Activated CD4-positive, alpha-beta memory T cell treated with anti-CD3 and anti-CD28 coated beads, Interleukin-2, amount 10 ng/mL, durations not matched to agents 7 days and 5 days (primary cell): ENCODE results near the gene TMEM171. TPM values are rescaled to one million over a fixed set of nuclear protein-coding genes. Genes with fewer than 3 reads are reported as not detected.

ENCODE experiments used
- CTCF ChIA-PET: fragments of 350-600 bp; sonication (Branson Sonifier 250); formaldehyde crosslinking; loops from one replicate; lab custom pipeline; 2021; ENCODE audit warnings: antibody characterized with exemption, inconsistent platforms; lab: Charles Lee
- POLR2A ChIA-PET: fragments of 350-600 bp; sonication (Branson Sonifier 250); formaldehyde crosslinking; loops from one replicate; lab custom pipeline; 2021; ENCODE audit warnings: antibody characterized with exemption; lab: Charles Lee
- DNase-seq: peaks from one replicate; pipeline ENCODE4 v3.0.0-alpha.2; 2020
- H3K27ac Mint-ChIP-seq: one replicate; pipeline ENCODE4 v1.8.0; 2021; ENCODE audit warnings: mild to moderate bottlenecking, mixed read lengths
- H3K27me3 Mint-ChIP-seq: one replicate; pipeline ENCODE4 v1.8.0; 2021; ENCODE audit warnings: mixed read lengths
- H3K36me3 Mint-ChIP-seq: one replicate; pipeline ENCODE4 v1.8.0; 2021; ENCODE audit warnings: low read depth, mixed read lengths
- H3K4me1 Mint-ChIP-seq: one replicate; pipeline ENCODE4 v1.8.0; 2021; ENCODE audit warnings: mixed read lengths
- H3K4me3 Mint-ChIP-seq: one replicate; pipeline ENCODE4 v1.8.0; 2021; ENCODE audit warnings: mild to moderate bottlenecking, mixed read lengths
- H3K9me3 Mint-ChIP-seq: one replicate; pipeline ENCODE4 v1.8.0; 2021; ENCODE audit warnings: mixed read lengths
- total RNA-seq, 2 experiments: library from RNA; stranded (reverse); gene quantifications; one replicate each; pipeline ENCODE4 v1.2.3, GENCODE V29; 2021

The TMEM171 gene
- total RNA-seq, 2 experiments from 2014 or later: not detected

DNA sequence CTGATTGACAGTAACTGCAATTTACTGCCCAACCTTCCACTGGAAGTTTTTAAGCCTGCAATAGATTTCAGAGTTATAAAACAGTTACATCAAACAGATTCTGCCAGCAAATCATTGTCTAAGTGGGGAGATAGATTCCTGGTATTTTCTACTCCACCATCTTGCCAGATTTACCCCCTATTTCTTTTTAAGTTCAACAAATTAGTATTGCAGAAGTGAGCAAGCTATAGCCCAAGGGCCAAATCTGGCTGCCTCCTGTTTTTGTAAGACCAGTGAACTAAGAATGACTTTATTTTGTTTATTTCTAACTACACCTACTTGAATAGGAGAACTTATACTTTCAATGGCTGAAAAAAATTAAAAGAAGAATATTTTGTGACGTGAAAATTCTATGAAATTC is 8.8 kb upstream of the TMEM171 start:
- DNase-seq: no peak
- Mint-ChIP-seq H3K27ac (no peak overlapping the region), H3K4me3 (no peak overlapping the region), H3K36me3 (no peaks in the 10 kb centered on the region), H3K4me1 (no peaks in the 10 kb centered on the region), H3K27me3 (peaks cover 54% of the 10 kb centered on the region), H3K9me3 (no peaks in the 10 kb centered on the region)
- CTCF ChIA-PET: interaction anchor here (0.7 kb wide), 1 partner anchor 90 kb away, joined by 3 read pairs; no protein-coding TSS in a partner anchor
- POLR2A ChIA-PET: no interaction called here

GRCh38 chr5:73112359-73112758 is 8.0 kb upstream of the TMEM171 start:
- POLR2A ChIA-PET: no interaction called here
- H3K27me3 Mint-ChIP-seq: peaks cover 58% of the 10 kb centered on the region
- CTCF ChIA-PET: no interaction called here
- H3K4me1 Mint-ChIP-seq: no peaks in the 10 kb centered on the region
- DNase-seq: no peak
- no peaks in the 10 kb centered on the region for H3K36me3 Mint-ChIP-seq
- no peak overlapping the region for H3K4me3 Mint-ChIP-seq
- no peak overlapping the region for H3K27ac Mint-ChIP-seq
- H3K9me3 Mint-ChIP-seq: no peaks in the 10 kb centered on the region

- Mint-ChIP-seq H3K4me3 (no peak overlapping the region), H3K36me3 (no peaks in the 10 kb centered on the region), H3K4me1 (no peaks in the 10 kb centered on the region), H3K27ac (no peak overlapping the region), H3K27me3 (peaks cover 62% of the 10 kb centered on the region), H3K9me3 (no peaks in the 10 kb centered on the region)
- ChIA-PET CTCF (no interaction called here), POLR2A (no interaction called here)
- DNase-seq: no peak
These were observed 6.2 kb upstream of the TMEM171 start for GRCh38 chr5:73114044-73114688.

DNA sequence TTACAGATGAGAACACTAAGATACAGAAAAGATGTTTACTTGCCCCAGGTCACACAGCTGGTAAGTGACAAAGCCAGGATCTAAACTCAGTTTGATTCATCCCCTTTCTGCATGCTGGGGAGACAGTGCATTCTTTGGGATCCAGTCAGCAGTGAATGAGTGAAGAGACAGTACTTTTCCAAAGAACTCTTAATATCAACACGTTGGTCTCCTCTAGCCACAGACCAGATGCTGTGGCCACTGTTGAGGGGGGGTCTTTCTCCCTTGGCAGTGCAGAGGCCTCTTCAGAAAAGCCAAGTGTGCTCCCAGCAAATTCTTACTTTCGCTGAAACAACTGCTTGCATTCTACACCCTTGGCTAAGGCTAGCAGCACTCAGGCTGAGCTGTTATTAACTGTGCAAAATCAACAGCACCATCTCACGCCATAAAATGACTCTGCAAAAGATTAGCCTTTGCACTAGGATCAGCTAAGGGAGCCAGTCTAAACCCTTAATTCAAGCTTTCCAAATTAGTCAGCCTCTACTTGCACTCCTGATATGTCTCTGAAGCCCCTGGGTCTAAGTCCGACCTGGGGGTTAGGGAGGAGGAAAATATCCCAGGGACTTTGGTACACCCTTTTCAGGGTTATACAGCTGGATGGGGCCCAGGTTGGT is 4.8 kb upstream of the TMEM171 start:
- peaks cover 61% of the 10 kb centered on the region for H3K27me3 Mint-ChIP-seq
- no peak for DNase-seq
- H3K4me1 Mint-ChIP-seq: peaks cover 4% of the 10 kb centered on the region
- CTCF ChIA-PET: no interaction called here
- peaks cover 3% of the 10 kb centered on the region for H3K36me3 Mint-ChIP-seq
- POLR2A ChIA-PET: no interaction called here
- H3K27ac Mint-ChIP-seq: no peak overlapping the region
- no peaks in the 10 kb centered on the region for H3K9me3 Mint-ChIP-seq
- H3K4me3 Mint-ChIP-seq: no peak overlapping the region

DNA sequence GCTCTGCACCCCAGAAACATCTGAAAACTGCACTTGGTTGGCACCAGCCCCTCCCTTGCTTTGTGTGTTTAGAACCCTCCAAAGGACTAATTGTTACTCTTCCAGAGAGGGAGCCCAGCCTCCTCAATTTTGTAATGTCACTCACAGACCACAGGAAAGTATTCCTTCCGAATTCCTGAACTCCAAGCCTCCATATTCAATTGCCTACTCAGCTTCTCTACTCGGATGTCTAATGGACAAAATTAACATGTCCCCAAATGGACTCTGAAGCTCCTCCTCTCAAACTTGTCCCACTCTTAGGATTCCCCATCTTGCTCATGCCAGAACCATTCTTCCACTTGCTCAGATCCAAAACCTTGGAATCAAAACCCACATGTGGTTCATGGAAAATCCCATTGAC is 3.9 kb upstream of the TMEM171 start:
- no peak overlapping the region for H3K4me3 Mint-ChIP-seq
- POLR2A ChIA-PET: no interaction called here
- H3K9me3 Mint-ChIP-seq: no peaks in the 10 kb centered on the region
- H3K27me3 Mint-ChIP-seq: peaks cover 70% of the 10 kb centered on the region
- no peak for DNase-seq
- CTCF ChIA-PET: no interaction called here
- peaks cover 3% of the 10 kb centered on the region for H3K36me3 Mint-ChIP-seq
- H3K4me1 Mint-ChIP-seq: peaks cover 8% of the 10 kb centered on the region
- H3K27ac Mint-ChIP-seq: no peak overlapping the region

DNA sequence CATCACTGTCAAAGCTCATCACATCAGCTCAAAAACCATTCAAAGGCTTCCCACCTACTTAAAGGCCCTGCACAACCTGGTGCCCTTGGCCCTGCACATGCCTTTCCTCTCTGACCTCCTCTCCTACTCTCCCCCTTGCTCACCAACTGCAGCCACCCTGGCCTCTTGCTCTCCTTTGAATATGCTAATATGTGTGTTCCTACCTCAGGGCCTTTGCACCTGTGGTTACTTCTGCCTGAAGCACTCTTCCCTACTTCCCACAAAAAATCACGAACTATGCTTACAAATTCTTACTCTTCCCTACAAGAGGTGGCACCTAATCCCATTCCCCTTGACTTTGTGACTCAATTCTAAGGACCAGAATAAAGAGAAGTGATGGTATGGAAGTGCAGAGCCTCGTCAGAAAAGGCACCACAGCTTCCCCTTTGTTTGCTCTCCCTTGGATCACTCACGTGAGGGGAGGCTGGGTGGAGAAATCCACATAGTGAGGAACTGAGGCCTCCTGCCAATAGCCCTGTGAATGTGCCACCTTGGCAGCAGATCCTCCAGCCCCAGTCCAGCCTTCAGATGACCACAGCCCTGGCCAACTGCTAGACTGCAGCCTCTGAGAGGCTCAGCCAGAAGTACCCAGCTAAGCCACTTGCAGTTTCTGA is 3.2 kb upstream of the TMEM171 start:
- peaks cover 10% of the 10 kb centered on the region for H3K4me1 Mint-ChIP-seq
- no peak for DNase-seq
- peaks cover 3% of the 10 kb centered on the region for H3K36me3 Mint-ChIP-seq
- CTCF ChIA-PET: no interaction called here
- H3K9me3 Mint-ChIP-seq: no peaks in the 10 kb centered on the region
- H3K4me3 Mint-ChIP-seq: no peak overlapping the region
- peaks cover 73% of the 10 kb centered on the region for H3K27me3 Mint-ChIP-seq
- POLR2A ChIA-PET: no interaction called here
- H3K27ac Mint-ChIP-seq: no peak overlapping the region

- Mint-ChIP-seq H3K4me1 (peaks cover 21% of the 10 kb centered on the region), H3K9me3 (no peaks in the 10 kb centered on the region), H3K27me3 (peaks cover 70% of the 10 kb centered on the region), H3K4me3 (no peak overlapping the region), H3K36me3 (peaks cover 3% of the 10 kb centered on the region), H3K27ac (no peak overlapping the region)
- ChIA-PET POLR2A (no interaction called here), CTCF (no interaction called here)
- no peak for DNase-seq
These were observed 1.9 kb upstream of the TMEM171 start for GRCh38 chr5:73118391-73118973.

- no peaks in the 10 kb centered on the region for H3K9me3 Mint-ChIP-seq
- peak overlapping the region; percentile 10 for H3K4me3 Mint-ChIP-seq
- CTCF ChIA-PET: no interaction called here
- no peak for DNase-seq
- peaks cover 29% of the 10 kb centered on the region for H3K4me1 Mint-ChIP-seq
- peaks cover 3% of the 10 kb centered on the region for H3K36me3 Mint-ChIP-seq
- POLR2A ChIA-PET: no interaction called here
- H3K27me3 Mint-ChIP-seq: peaks cover 74% of the 10 kb centered on the region
- no peak overlapping the region for H3K27ac Mint-ChIP-seq
These were observed 771 bp upstream of the TMEM171 start for GRCh38 chr5:73119451-73120157.

DNA sequence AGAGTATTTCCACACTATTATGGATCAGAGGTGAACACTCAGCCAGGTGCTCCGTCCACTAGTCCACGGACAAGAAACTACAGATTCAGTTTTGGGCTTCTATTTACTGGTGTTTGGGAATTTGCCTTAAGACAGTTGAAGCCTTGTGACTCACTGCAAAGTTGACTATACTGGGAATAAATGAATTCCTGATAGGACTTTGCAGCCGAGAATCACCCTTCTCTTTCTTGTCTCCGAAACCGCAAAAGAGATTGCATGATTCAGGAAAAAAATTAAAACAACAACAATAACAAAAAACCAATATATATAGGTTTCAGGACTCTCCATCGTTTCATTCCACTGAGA is 716 bp downstream of the TMEM171 start:
- Mint-ChIP-seq H3K4me1 (peaks cover 29% of the 10 kb centered on the region), H3K27ac (no peak overlapping the region), H3K36me3 (peaks cover 3% of the 10 kb centered on the region), H3K9me3 (no peaks in the 10 kb centered on the region), H3K4me3 (no peak overlapping the region), H3K27me3 (peaks cover 79% of the 10 kb centered on the region)
- ChIA-PET CTCF (no interaction called here), POLR2A (no interaction called here)
- no peak for DNase-seq

DNA sequence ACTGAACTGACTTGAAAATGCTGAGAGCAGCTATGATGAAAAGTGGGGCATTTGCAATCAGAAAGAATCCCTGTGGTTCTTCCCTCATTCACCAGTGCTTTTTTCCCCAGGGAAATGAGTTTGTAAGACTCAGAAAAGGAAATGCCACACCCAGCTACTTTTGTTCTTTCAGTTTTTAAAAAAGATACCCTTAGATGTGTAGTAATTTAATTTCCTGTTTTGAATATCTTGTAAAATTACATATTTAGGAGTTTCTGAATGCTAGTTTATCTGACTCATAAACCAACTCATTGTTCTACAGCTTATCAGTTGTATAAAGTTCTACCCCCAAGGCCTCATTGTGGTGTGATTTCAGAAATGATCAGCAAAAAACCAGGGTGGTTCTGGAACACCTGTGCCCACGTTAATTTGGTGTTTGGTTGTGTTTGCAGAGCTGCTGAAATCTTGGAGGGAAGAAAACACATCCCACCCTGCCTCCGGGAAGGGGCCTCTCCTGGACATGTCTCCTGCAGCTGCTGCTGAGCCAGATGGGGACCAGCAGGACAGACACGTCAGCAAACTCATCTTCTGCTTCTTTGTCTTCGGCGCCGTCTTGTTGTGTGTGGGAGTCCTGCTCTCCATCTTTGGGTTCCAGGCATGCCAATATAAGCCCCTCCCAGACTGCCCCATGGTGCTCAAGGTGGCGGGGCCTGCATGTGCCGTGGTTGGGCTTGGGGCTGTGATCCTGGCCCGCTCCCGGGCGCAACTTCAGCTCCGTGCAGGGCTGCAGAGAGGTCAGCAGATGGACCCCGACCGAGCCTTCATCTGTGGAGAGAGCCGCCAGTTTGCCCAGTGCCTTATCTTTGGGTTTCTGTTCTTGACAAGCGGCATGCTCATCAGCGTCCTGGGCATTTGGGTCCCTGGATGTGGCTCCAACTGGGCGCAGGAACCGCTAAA is 2.8 kb downstream of the TMEM171 start:
- Mint-ChIP-seq H3K4me3 (no peak overlapping the region), H3K27ac (no peak overlapping the region), H3K4me1 (peaks cover 29% of the 10 kb centered on the region), H3K27me3 (peaks cover 75% of the 10 kb centered on the region), H3K36me3 (peaks cover 3% of the 10 kb centered on the region), H3K9me3 (no peaks in the 10 kb centered on the region)
- POLR2A ChIA-PET: no interaction called here
- CTCF ChIA-PET: no interaction called here
- no peak for DNase-seq

DNA sequence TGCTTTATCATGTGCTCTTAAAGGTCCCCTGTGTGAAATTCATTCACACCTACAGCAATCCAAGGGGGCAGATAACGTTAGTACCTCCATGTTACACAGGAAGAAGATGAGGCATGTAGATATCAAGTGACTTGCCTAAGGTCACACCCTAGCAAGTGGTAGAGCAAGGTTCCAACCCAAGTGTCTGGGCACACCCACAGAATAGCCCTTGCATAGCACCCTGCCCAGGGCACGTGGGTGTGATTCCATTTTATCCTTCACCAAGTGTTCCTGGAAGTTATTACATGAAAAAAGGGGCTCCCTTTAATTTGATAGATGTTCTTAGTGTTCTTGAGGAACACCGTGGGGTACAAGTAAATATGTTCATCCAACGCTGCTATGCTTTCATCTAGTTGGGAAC is 4.9 kb downstream of the TMEM171 start:
- Mint-ChIP-seq H3K4me3 (no peak overlapping the region), H3K27me3 (peaks cover 78% of the 10 kb centered on the region), H3K27ac (no peak overlapping the region), H3K9me3 (no peaks in the 10 kb centered on the region), H3K36me3 (no peaks in the 10 kb centered on the region), H3K4me1 (peaks cover 25% of the 10 kb centered on the region)
- POLR2A ChIA-PET: no interaction called here
- no peak for DNase-seq
- CTCF ChIA-PET: no interaction called here

DNA sequence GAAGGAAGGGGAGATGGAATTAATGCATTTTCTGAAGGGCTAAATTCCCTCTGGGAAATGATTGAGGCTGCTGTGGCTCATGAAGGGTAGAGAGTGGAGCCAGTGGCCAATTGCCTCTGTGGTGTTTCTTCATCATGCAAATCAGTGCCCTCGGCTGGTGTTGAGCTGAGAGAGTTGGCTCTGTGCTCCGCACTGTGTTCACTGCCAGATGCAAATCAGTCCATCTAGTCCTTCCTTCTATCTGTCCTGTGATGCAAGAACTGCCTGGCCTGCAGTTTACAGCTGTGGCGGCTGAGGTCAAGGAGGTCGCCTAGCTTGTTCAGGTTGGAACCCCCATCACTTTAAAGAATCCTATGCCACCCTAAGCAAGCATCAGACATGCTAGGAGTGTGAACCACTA is 6.0 kb downstream of the TMEM171 start:
- CTCF ChIA-PET: no interaction called here
- POLR2A ChIA-PET: no interaction called here
- no peak overlapping the region for H3K4me3 Mint-ChIP-seq
- peaks cover 21% of the 10 kb centered on the region for H3K4me1 Mint-ChIP-seq
- no peak overlapping the region for H3K27ac Mint-ChIP-seq
- no peak for DNase-seq
- H3K36me3 Mint-ChIP-seq: no peaks in the 10 kb centered on the region
- H3K9me3 Mint-ChIP-seq: no peaks in the 10 kb centered on the region
- peaks cover 78% of the 10 kb centered on the region for H3K27me3 Mint-ChIP-seq
